Measurements from ENCODE around the gene TNNT2.
A peak's percentile ranks its signal among the peaks of the same experiment; 100 is the strongest.

Gene TNNT2

DNA sequence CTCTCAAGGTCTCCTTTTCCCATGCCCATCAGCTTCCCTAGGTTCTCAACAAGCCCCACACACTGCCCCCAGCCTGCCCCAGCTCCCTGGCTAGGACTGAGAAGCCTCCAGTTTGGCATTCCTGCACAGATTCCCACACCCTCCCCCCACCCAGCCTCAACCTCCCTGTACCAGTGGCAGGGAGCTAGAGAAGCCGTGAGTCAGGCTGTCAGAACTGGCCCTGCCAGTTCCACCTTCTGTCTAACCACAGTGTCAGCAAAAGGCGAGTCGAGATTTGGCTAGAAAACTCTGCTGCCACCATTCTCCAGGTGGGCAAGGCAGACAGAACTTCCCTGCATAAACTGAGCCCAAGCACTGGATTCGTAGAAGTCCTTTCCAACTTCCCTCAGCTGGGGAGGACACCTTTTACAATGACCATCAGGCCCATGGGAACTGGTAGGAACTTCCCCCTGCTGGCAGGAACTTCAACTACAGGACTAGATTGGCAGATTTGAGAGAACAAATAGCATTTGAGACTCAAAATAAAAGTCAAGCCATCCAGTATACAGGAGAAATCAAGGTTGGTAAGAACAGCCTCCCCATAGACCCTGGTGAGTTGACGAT is 31.0 kb downstream of the TNNT2 start:
- DNase-seq, result peak; percentile 9
- in situ Hi-C loops (cut with MboI; ENCODE audit: low pct_unique_long_range_greater_than_20kb, low sequenced_read_pairs), result no loop called here

DNA sequence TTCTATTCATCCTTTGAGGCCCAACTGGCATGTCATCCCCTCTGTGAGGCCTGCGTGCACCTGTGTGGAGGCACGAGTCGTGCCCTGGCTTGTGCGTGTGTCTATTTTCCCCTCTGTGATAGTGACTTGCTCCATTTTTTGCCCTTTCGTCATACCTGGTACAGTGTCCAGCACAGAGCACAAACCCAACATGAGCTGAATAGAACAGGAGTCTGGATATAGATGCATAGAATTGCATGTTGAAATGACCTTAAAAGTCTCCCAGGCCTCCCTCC is 32.5 kb downstream of the TNNT2 start:
- in situ Hi-C loops (cut with MboI; ENCODE audit: low pct_unique_long_range_greater_than_20kb, low sequenced_read_pairs), result no loop called here
- no peak for DNase-seq

DNA sequence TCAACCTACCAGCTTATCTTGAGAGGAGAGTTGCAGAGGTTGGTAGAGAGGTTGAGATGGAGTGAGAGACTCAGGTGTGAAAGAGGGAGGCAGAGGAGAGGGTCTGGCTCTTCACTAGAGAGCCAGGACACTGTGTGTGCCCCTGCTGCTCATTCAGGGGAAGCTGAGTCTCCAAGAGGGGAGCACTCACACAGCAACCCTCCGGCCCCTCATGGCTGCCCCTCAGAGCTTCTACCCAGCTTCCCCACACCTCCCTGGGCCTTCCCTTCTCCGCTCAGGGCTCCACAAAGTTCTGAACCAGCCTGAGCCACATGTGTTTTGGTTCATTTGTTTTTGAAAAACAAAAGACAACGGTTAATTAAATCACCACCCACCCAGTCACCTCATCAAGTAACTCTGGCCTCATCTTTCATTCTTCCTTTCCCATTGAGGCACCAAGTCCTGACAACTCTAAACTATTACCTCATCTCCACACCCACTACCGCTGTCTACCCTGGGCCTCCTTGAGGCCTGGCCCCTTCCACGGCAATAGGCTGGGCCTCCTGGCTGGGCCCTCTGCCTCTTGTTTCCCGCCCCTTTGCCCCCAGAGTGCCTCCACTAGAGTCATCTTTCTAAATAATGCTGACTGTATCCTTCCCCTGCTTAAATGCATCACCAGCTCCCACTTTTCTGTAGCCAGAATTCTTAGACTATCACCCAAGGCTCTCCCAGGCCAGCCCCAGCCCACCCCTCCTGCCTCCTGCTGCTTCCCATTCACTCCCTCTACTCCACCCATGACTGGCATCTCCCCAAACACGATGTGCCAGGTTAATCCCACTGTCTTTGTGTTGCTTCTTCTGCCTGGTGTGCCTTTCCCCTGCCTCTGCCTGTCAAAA is 33.0 kb downstream of the TNNT2 start:
- in situ Hi-C loops (cut with MboI; ENCODE audit: low pct_unique_long_range_greater_than_20kb, low sequenced_read_pairs), result no loop called here
- DNase-seq, result no peak

DNA sequence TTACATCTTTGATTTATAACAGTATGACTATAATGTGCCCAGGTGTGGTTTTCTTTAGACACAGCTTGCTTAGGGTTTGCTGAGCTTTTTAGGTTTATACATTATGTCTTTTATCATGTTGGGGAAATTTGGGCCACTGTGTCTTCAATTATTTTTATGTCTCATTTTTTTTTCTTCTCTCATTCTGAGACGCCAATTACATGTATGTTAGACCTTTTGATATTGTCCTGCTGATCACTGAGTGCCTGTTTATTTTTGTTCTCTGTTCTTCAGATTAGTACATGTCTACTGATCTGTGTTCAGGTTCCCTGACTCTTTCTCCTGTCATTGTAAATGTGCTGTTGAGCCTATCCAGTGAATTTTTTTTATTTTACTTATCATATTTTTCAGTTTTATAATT is 36.1 kb downstream of the TNNT2 start:
- in situ Hi-C loops (cut with MboI; ENCODE audit: low pct_unique_long_range_greater_than_20kb, low sequenced_read_pairs), result no loop called here
- no peak for DNase-seq

- in situ Hi-C loops (cut with MboI; ENCODE audit: low pct_unique_long_range_greater_than_20kb, low sequenced_read_pairs), result no loop called here
Observed at GRCh38 chr1:201336711-201337450, 40.6 kb downstream of the TNNT2 start.

GRCh38 chr1:201335901-201336300 is 41.6 kb downstream of the TNNT2 start:
- in situ Hi-C loops (cut with MboI; ENCODE audit: low pct_unique_long_range_greater_than_20kb, low sequenced_read_pairs), result no loop called here
- no peak for DNase-seq

More at GRCh38 chr1:201336711-201337450, 40.6 kb downstream of the TNNT2 start:
- no peak for DNase-seq

DNA sequence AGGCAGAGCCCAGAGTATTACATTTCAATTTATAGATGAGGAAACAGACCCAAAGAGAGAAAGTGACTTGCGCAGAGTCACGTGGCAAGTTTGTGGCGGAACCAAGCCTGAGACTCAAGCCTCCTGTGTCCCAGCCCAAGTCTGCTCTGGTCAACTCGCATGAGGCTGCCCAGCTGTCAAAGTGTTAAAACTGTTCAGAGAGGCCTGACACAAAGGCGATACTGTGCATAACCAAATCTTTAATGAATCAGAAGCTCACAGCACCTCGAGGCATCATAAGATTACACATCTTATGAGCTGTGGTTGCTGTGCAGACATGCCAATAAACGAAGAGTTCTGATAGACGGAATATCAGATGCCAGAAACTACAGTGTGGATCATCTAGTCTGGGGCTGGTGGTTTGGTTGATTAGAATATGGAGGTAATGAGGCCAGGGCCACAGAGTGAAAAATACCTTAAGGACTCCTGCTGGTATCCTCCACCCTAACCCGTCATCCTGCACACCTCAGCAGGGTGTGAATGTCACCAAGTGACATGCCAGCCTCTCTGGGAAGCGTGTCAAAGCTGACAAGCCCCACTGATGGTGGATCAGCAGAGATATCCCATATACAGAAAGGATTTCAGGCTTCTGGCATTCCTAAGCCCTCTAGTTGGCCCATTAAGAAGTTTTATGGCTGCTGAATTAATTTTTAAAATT is 42.2 kb downstream of the TNNT2 start:
- no peak for DNase-seq
- in situ Hi-C loops (cut with MboI; ENCODE audit: low pct_unique_long_range_greater_than_20kb, low sequenced_read_pairs), result no loop called here

DNA sequence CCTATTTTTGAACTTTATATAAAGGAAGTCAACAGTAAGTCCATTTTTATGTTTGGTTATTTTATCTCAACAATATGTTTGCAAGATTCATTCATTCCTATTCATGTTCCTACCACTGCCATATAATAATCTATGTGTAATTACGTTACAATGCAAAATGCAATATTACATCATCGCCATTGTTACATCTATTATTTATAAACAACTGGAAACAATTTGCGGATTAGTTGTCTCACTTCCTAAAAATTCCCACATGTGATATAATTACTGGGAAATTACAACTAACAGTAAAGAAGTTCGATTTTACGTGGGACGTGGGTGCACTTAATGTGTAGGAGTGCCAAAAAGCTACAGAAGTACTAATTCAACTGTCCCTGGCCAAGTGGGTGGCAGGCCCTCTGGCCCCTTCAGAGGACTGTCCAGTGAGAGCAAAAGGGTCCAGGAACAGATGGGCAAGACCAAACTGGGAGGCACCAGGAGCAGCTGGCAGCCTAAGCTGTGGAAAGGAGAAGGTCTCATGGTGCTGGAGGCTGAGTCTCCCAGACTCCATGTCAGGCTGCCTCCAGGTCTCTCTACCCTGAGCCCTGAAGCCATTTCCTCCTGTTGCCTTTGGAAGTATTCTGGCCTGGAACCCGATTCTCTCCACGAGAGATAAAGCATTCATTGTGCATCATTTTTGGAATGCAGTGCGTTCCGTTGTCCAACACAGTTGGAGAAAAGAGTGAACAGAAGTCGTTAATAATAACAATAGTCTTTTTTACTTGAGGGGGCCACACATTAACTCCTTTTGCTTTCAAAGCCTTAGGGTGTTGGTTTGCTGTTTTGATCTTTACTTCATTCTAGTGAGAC is 42.9 kb downstream of the TNNT2 start:
- in situ Hi-C loops (cut with MboI; ENCODE audit: low pct_unique_long_range_greater_than_20kb, low sequenced_read_pairs), result no loop called here
- DNase-seq, result no peak

- no peak for DNase-seq
- in situ Hi-C loops (cut with MboI; ENCODE audit: low pct_unique_long_range_greater_than_20kb, low sequenced_read_pairs), result no loop called here
Observed at GRCh38 chr1:201332616-201333335, 44.7 kb downstream of the TNNT2 start.

GRCh38 chr1:201332021-201332420 is 45.5 kb downstream of the TNNT2 start:
- DNase-seq, result no peak
- in situ Hi-C loops (cut with MboI; ENCODE audit: low pct_unique_long_range_greater_than_20kb, low sequenced_read_pairs), result no loop called here

DNA sequence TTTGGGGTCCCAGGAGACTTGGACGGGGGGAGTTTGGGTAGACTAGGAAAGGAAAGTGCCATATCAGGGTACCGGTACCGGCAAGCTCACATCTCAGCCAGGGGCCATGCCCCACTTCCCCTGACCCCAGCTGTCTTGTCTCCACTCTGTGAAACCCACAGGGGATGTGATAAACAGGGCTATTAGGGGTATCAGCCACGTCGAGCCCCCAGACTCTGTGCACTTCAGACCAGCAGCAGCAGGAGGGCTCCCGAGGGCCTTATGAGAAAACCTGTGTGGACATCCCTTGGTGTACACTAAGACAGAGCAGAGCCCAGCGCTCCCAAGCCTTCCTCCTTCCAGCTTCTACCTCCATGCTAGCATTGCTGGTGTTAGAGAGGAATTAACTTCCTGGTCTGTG is 46.3 kb downstream of the TNNT2 start:
- no peak for DNase-seq
- in situ Hi-C loops (cut with MboI; ENCODE audit: low pct_unique_long_range_greater_than_20kb, low sequenced_read_pairs), result no loop called here

DNA sequence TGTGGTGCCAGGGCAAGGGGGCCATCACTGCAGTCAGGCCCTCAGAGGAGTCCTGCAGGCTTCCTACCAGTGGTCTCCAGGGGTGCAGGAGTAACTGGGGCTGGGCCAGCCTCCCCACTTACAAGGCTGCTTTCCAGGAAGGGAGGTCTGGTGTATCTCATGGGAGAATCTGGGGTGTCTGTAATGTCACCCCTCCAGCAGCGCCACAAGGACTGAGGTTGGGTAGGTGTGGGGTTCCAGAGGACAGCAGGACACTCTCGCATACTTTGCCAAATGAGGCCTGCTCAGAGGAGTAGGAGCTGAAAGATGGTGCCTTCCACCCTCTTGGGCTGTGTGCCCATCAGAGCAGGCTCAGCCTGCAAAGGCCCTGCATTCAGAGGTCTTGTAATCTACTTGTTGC is 46.9 kb downstream of the TNNT2 start:
- DNase-seq, result no peak
- in situ Hi-C loops (cut with MboI; ENCODE audit: low pct_unique_long_range_greater_than_20kb, low sequenced_read_pairs), result no loop called here

GRCh38 chr1:201329801-201330200 is 47.7 kb downstream of the TNNT2 start:
- in situ Hi-C loops (cut with MboI; ENCODE audit: low pct_unique_long_range_greater_than_20kb, low sequenced_read_pairs), result no loop called here
- DNase-seq, result no peak

DNA sequence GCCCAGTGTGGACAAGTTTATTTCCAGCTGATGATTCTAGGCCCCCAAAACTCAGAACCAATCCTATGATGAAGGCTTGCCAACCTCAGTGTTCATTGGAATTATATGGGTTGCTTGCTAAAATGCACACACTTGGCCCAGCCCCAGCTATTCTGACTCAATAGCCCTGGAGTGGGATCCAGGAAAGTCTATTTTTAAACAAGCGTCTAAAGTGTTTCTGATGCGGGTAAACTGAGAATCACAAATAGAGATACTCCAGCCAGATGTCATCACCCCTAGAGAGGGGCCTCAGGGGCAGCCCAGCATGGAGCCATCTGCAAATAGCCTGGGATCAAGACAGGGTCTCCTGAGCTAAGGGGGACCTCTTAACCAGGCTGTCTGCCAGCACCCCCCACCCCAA is 48.2 kb downstream of the TNNT2 start:
- DNase-seq, result no peak
- in situ Hi-C loops (cut with MboI; ENCODE audit: low pct_unique_long_range_greater_than_20kb, low sequenced_read_pairs), result no loop called here

DNA sequence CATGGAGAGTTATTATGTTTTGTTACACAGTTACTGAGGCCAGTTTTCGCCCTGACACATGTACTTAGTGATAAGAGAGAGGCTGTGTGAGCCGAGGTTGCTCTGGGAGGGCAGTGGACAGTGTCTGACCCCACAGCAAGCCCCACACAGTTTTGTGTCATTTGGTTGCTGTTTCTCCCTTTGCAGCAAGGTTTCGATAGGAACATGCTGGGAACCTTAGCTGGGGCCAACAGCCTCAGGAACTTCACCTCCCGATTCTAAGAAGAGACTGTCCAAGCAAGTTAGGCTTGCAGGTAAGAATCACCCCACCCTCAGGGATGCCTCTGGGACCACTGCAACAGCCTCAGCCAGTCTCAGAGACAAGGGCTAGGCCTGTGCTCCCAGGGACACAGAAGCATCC is 48.9 kb downstream of the TNNT2 start:
- no peak for DNase-seq
- in situ Hi-C loops (cut with MboI; ENCODE audit: low pct_unique_long_range_greater_than_20kb, low sequenced_read_pairs), result no loop called here

DNA sequence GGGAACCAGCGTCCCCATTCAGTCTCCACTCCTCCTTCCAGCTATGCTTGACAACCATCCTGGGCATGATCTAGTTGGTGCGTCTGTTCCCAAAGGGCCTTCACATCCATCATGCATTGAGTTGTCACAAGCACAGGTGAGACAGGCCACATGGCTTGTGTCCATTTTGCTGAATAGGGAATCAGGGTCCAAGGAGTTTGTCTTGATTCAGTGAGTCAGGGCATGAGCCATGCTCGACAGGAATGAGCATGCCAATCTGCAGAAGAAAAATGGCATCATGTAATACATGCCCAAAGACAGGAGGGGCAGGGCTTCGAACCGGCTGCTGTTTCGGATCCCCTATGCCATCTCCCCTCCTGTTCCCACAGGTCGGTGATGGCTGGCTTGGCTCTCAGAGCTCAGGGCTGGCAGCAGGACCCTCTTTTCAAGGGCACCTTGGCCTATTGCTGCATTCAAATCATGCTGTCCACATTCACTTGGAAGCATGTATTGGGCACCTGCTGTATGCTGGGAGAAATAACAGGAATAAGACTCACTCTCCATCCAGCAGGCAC is 49.7 kb downstream of the TNNT2 start:
- DNase-seq, result no peak
- in situ Hi-C loops (cut with MboI; ENCODE audit: low pct_unique_long_range_greater_than_20kb, low sequenced_read_pairs), result no loop called here

DNA sequence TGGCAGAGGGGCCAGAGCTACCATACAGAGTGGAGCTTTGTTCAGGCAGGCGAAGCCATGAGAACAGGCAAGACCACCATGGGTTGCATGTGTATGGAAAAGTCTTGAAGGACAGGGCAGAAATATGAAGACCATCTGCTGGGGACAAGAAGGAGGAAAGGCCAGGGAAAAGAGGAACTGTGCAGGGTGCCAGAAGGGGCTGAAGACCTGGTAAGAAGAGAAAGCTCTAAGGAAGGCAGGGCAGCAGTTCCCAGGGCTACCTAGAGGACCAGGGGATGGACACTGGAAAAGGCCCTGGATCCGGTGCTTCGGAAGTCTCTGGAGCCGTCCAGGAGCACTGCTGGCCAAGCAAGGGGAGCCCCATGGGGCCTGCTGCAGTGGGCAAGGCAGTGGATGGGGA is 50.8 kb downstream of the TNNT2 start:
- DNase-seq, result no peak
- in situ Hi-C loops (cut with MboI; ENCODE audit: low pct_unique_long_range_greater_than_20kb, low sequenced_read_pairs), result no loop called here

- no peak for DNase-seq
- in situ Hi-C loops (cut with MboI; ENCODE audit: low pct_unique_long_range_greater_than_20kb, low sequenced_read_pairs), result no loop called here
Observed at GRCh38 chr1:201325678-201326060, 51.8 kb downstream of the TNNT2 start.

Data from KBM-7 (cell line).